Mammary microvascular endothelial cell (primary cell): Measurements from ENCODE around the gene POU4F3. TPM values are rescaled to one million over a fixed set of nuclear protein-coding genes. Genes with fewer than 3 reads are reported as not detected.

ENCODE experiments used
- total RNA-seq: library from RNA; depleted of rRNA; stranded (reverse); fragments of >200 nt; gene quantifications from 2 replicates; pipeline ENCODE4 v1.2.3, GENCODE V29; 2015

The POU4F3 gene
- not detected in 2 replicates for total RNA-seq

GRCh38 chr5:146338774-146339714, at the start of gene POU4F3:
Gene POU4F3, plus strand, starts transcription at chr5:146338839. Its CDS starts 274 bp downstream, at chr5:146339113.

Other genes starting within 250 kb of the POU4F3 start
- gene PLAC8L1, start 233.3 kb upstream of the POU4F3 start, total RNA-seq, result not detected in 2 replicates
- 84.1 and 90.0 TPM in 2 replicates for gene LARS1, start 156.2 kb upstream of the POU4F3 start, total RNA-seq
- 11.6 and 14.3 TPM in 2 replicates for gene RBM27, start 135.2 kb upstream of the POU4F3 start, total RNA-seq
- 36.1 and 41.7 TPM in 2 replicates for gene TCERG1, start 108.5 kb downstream of the POU4F3 start, total RNA-seq
- gene GPR151, start 177.4 kb downstream of the POU4F3 start, total RNA-seq, result not detected in 2 replicates